BE2C (cell line): ENCODE measurements around the gene IPO5.

Source experiments
- DNase-seq: peaks from one replicate; pipeline ENCODE4 v3.0.0-alpha.2; 2020
- H3K27me3 ChIP-seq: fragments of 250-450 bp; sonication (Bioruptor Pico); 2 replicates; pipeline ENCODE4 v1.5.1; 2020; ENCODE audit warnings: mild to moderate bottlenecking
- H3K36me3 ChIP-seq: fragments of 250-450 bp; sonication (Bioruptor Pico); 2 replicates; pipeline ENCODE4 v1.5.1; 2020; ENCODE audit warnings: mild to moderate bottlenecking
- H3K4me1 ChIP-seq: fragments of 250-450 bp; sonication (Bioruptor Pico); 2 replicates; pipeline ENCODE4 v1.5.1; 2020
- H3K4me3 ChIP-seq: 2 replicates; pipeline ENCODE4 v1.5.1; 2011; ENCODE audit warnings: low read depth, low read length
- H3K9me3 ChIP-seq: fragments of 250-450 bp; sonication (Bioruptor Pico); 2 replicates; pipeline ENCODE4 v1.5.1; 2020
- TF ChIP-seq, protein P1 (sequence below): IDR thresholded peaks from 2 replicates; pipeline ENCODE4 v1.5.1; 2012; ENCODE audit warnings: mild to moderate bottlenecking, low read depth, low read length

IPO5 gene

DNA sequence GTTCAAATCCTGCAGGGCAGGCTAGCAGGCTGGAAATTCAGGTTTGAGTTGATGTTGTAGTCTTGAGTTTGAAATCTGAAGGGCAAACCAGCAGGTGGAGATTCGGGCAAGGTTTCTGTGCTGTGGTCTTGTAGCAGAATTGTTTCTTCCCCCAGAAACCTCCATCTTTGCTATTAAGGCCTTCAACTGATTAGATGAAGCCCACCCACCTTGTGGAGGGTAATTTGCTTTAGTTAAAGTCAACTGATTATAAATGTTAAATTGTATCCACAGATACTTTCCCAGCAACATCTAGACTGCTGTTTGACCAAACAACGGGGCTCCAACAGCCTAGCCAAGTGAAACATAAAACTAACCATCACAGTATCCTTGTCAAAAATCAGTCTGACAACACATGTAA, 9.4 kb downstream of the IPO5 start:
- H3K9me3 ChIP-seq: no peaks in the 10 kb centered on the region
- no peak for DNase-seq
- no peak overlapping the region for H3K4me3 ChIP-seq
- no peaks in the 10 kb centered on the region for H3K4me1 ChIP-seq
- H3K36me3 ChIP-seq: no peaks in the 10 kb centered on the region
- H3K27me3 ChIP-seq: peaks cover 9% of the 10 kb centered on the region
- TF ChIP-seq, protein P1, sequence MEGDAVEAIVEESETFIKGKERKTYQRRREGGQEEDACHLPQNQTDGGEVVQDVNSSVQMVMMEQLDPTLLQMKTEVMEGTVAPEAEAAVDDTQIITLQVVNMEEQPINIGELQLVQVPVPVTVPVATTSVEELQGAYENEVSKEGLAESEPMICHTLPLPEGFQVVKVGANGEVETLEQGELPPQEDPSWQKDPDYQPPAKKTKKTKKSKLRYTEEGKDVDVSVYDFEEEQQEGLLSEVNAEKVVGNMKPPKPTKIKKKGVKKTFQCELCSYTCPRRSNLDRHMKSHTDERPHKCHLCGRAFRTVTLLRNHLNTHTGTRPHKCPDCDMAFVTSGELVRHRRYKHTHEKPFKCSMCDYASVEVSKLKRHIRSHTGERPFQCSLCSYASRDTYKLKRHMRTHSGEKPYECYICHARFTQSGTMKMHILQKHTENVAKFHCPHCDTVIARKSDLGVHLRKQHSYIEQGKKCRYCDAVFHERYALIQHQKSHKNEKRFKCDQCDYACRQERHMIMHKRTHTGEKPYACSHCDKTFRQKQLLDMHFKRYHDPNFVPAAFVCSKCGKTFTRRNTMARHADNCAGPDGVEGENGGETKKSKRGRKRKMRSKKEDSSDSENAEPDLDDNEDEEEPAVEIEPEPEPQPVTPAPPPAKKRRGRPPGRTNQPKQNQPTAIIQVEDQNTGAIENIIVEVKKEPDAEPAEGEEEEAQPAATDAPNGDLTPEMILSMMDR: no peak

GRCh38 chr13:97967226-97967625, 13.8 kb downstream of the IPO5 start:
- no peaks in the 10 kb centered on the region for H3K4me1 ChIP-seq
- H3K9me3 ChIP-seq: no peaks in the 10 kb centered on the region
- no peaks in the 10 kb centered on the region for H3K36me3 ChIP-seq
- DNase-seq: no peak
- no peak overlapping the region for H3K4me3 ChIP-seq
- TF ChIP-seq, protein P1: no peak
- peaks cover 13% of the 10 kb centered on the region for H3K27me3 ChIP-seq

- Histone ChIP-seq H3K4me3 (no peak overlapping the region), H3K36me3 (no peaks in the 10 kb centered on the region), H3K9me3 (no peaks in the 10 kb centered on the region), H3K27me3 (peaks cover 13% of the 10 kb centered on the region), H3K4me1 (no peaks in the 10 kb centered on the region)
- DNase-seq: no peak
- TF ChIP-seq, protein P1: no peak
Measured at GRCh38 chr13:97967948-97968347, 14.5 kb downstream of the IPO5 start.

DNA sequence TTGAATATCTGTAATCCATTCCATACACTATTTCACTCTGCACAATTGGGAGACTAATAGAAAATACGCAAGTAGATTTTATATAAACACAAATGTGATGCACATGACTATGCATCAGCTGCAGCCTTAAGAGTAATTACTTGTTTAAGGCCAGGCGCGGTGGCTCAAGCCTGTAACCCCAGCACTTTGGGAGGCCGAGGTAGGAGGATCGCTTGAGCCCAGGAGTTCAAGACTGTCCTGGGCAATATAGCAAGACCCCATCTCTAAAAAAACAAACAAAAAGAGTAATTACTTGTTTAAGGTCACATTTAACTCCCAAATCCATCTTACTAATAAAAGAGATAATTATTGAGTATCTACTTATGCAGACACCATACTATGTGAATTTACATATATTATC, 18.0 kb downstream of the IPO5 start:
- DNase-seq: no peak
- Histone ChIP-seq H3K9me3 (no peaks in the 10 kb centered on the region), H3K36me3 (no peaks in the 10 kb centered on the region), H3K27me3 (peaks cover 12% of the 10 kb centered on the region), H3K4me1 (no peaks in the 10 kb centered on the region), H3K4me3 (no peak overlapping the region)
- TF ChIP-seq, protein P1: no peak

- TF ChIP-seq, protein P1: no peak
- no peaks in the 10 kb centered on the region for H3K9me3 ChIP-seq
- no peaks in the 10 kb centered on the region for H3K4me1 ChIP-seq
- no peak for DNase-seq
- H3K36me3 ChIP-seq: peaks cover 4% of the 10 kb centered on the region
- no peak overlapping the region for H3K4me3 ChIP-seq
- H3K27me3 ChIP-seq: no peaks in the 10 kb centered on the region
Measured at GRCh38 chr13:97974773-97975172, 21.3 kb downstream of the IPO5 start.

DNA sequence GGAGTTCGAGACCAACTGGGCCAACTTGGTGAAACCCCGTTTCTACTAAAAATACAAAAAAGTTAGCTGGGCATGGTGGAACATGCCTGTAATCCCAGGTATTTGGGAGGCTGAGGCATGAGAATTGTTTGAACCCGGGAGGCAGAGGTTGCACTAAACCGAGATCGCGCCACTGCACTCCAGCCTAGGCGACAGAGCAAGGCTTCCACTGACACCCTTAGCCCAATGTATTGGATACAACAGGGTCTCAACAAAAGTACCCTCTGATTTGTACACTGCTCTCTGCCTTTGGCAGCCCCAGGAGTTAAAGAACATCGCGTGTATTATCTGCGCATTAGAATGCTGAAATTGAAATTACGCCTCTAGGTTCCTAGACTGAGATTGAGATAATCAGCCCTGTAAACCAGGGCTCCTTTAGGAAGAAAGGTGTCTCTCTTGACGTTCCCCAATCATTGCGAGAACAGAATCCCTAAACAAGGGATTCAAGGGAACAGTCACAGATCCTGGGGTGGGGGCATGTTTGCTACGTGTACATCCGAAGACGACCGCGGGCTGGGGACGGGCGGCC, 21.9 kb downstream of the IPO5 start:
- Histone ChIP-seq H3K4me1 (no peaks in the 10 kb centered on the region; the same call in 1 of the 2 replicates), H3K4me3 (peak overlapping the region; percentile 81), H3K27me3 (no peaks in the 10 kb centered on the region), H3K9me3 (no peaks in the 10 kb centered on the region), H3K36me3 (peaks cover 6% of the 10 kb centered on the region)
- TF ChIP-seq, protein P1: no peak
- DNase-seq: no peak
